Measurements from ENCODE around the gene ANP32B.
"Not testable (repeated sequence)": the region's sequence is repeated elsewhere in the genome, so short reads cannot be mapped to it uniquely, and the experiment has no call there.

Gene ANP32B

DNA sequence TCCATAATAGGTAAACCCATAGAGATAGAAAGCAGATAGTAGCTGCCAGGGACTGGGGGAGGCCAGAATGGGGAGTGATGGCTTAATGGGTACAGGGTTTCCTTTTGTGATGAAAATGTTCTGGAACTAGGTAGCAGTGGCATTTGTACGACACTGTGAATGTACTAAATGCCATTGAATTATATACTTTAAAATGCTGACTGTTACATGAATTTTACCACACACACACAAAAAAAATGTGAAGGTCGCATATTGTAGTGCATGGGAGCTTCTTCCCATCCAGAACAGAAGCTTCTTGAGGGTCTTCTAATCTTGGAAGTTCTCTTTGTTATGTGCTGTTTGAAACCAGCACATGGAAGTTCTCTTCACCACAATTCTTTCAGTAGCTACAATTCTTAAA lies 19.9 kb upstream of the ANP32B start:
- TF ChIP-seq, protein P1, sequence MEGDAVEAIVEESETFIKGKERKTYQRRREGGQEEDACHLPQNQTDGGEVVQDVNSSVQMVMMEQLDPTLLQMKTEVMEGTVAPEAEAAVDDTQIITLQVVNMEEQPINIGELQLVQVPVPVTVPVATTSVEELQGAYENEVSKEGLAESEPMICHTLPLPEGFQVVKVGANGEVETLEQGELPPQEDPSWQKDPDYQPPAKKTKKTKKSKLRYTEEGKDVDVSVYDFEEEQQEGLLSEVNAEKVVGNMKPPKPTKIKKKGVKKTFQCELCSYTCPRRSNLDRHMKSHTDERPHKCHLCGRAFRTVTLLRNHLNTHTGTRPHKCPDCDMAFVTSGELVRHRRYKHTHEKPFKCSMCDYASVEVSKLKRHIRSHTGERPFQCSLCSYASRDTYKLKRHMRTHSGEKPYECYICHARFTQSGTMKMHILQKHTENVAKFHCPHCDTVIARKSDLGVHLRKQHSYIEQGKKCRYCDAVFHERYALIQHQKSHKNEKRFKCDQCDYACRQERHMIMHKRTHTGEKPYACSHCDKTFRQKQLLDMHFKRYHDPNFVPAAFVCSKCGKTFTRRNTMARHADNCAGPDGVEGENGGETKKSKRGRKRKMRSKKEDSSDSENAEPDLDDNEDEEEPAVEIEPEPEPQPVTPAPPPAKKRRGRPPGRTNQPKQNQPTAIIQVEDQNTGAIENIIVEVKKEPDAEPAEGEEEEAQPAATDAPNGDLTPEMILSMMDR (IDR thresholded peaks at IDR 0.05) = no peak
- DNase-seq (ENCODE audit: low spot score) = no peak
- Histone ChIP-seq H3K4me3 (no peak overlapping the region), H3K27ac (no peak overlapping the region)

DNA sequence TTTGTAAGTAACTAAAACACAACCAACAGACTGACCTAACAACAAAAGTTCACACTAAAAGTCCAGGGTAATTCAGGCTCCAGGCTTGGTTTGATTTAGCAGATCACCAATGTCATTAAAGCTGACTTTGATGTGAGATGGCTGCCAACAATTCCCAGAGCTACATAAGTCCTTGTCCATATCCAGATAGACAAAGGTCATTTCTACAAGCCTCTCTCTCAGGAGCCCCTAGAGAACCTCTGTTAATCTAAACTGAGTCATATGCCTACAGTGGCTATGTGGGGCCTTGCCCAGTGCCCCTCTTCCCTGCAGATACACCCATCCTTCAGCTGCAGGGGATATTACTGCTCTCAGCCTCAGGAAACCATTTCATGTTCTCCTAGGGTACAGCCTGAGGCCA lies 18.2 kb upstream of the ANP32B start:
- H3K4me3 ChIP-seq = no peak overlapping the region
- no peak overlapping the region for H3K27ac ChIP-seq
- DNase-seq (ENCODE audit: low spot score) = no peak
- TF ChIP-seq, protein P1 (IDR thresholded peaks at IDR 0.05) = no peak

DNA sequence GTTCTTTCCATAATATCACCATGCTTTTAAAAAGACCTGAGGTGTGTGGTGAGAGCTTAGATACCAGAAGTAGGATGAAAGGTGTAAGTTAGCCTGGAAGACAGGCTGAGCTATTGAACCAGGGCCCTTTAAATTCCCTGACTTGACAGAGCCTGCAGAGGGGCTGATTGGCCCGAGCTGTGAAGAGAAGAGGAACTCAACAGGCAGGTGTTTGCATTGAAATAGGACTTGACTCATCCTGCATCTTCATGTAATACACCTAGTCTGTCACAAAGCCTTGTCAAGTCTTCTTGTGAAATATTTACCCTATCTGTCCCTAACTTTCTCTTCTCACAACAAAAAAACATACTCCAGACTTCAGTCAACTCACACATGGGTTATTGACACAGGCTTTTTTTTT lies 16.6 kb upstream of the ANP32B start:
- TF ChIP-seq, protein P1 (IDR thresholded peaks at IDR 0.05) = no peak
- Histone ChIP-seq H3K4me3 (no peak overlapping the region), H3K27ac (no peak overlapping the region)
- DNase-seq (ENCODE audit: low spot score) = no peak

DNA sequence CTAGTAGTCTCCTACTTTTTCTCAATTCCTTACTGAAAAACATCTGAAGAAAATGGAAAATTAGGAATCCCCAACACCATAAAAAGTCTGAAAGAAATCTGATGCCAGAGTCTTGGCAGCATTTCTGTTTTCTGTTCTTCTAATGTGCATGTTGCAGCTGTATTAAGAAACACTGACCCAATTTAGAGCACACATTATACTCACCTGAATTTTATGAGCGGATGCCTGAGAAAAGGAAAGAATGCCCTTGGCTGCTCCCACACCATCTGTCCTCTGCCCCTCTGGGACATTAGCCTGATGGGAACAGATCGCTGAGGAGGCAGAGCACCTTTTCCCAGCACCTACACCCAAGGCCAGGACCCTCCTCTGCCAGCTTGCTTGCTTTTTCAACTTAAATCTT lies 14.1 kb upstream of the ANP32B start:
- DNase-seq (ENCODE audit: low spot score) = no peak
- Histone ChIP-seq H3K4me3 (no peak overlapping the region), H3K27ac (no peak overlapping the region)
- TF ChIP-seq, protein P1 (IDR thresholded peaks at IDR 0.05) = no peak

DNA sequence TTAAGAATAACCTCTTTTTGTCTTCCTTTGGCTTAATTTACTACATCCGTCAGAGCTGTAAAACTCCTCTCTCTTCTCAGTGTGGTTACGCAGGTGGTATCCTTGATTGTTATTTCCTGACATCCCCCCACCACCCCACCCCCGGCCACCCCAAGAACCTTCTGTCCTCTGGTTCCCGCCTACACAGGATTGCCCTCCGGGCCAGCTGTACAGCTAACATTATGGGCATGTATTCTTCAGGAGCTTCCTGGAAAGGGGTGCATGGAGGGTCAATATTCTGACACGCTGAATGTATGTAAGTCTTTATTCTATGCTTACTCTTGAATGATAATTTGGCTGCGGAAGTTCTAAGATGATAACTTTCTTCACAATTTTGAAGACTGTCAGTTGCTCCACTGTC lies 13.0 kb upstream of the ANP32B start:
- no peak for DNase-seq (ENCODE audit: low spot score)
- no peak overlapping the region for H3K27ac ChIP-seq
- H3K4me3 ChIP-seq = no peak overlapping the region
- TF ChIP-seq, protein P1 (IDR thresholded peaks at IDR 0.05) = no peak

DNA sequence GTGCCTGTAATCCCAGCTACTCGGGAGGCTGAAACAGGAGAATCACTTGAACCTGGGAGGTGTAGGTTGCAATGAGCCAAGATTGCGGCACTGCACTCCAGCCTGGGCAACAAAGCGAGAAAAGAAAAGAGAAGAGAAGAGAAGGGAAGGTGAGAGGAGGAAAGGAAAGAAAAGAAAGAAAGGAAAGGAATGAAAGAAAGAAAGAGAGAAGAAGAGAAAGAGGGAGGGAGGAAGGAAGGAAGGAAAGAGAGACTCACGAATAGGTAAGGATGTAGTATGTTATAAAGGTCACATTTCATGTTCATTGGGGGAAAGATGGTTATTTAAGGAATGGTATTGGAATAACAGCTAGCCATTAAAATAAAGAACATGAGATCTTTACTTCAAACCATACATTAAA lies 10.4 kb upstream of the ANP32B start:
- TF ChIP-seq, protein P1 (IDR thresholded peaks at IDR 0.05) = no peak
- no peak for DNase-seq (ENCODE audit: low spot score)
- Histone ChIP-seq H3K4me3 (no peak overlapping the region), H3K27ac (no peak overlapping the region)

DNA sequence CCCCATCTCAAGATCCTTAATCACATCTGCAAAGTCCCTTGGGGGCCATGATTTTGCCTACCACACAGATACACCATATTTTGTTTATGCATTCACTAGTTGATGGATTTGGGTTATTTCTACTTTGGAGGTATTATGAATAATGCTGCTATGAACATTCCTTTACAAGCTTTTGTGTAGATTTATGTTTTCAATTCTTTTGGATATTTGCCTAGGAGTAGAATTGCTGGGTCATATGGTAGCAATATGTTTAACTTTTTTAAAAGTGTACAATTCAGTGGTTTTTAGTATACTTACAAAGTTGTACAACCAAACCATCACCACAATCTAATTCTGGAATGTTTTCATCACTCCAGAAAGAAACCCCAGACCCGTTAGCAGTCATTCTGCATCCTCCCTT lies 7.8 kb upstream of the ANP32B start:
- TF ChIP-seq, protein P1 (IDR thresholded peaks at IDR 0.05) = no peak
- H3K4me3 ChIP-seq = no peak overlapping the region

DNA sequence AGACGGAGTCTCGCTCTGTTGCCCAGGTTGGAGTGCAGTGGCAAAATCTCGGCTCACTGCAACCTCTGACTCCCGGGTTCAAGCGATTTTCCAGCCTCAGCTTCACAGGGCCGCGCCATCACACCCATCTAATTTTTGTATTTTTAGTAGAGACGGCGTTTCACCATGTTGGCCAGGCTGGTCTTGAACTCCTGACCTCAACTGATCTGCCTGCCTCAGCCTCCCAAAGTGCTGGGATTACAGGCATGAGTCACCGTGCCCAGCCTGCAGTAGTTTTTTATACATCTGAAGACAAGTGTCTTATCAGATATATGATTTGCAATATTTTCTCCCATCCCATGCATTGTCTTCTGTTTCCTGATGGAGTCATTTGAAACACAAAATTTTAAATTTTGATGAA lies 6.5 kb upstream of the ANP32B start:
- H3K4me3 ChIP-seq; DNase-seq (ENCODE audit: low spot score); H3K27ac ChIP-seq: not testable (repeated sequence)

More for the DNA sequence above, 7.8 kb upstream of the ANP32B start:
- H3K27ac ChIP-seq = no peak overlapping the region
- DNase-seq (ENCODE audit: low spot score) = no peak
